H1 (cell line): ENCODE measurements around the gene SMARCE1. TPM values are rescaled to one million over a fixed set of nuclear protein-coding genes. Genes with fewer than 3 reads are reported as not detected.
A peak's percentile ranks its signal among the peaks of the same experiment; 100 is the strongest.

Experiments used
- CTCF ChIA-PET: fragments of 300-600 bp; sonication (Branson Sonifier 250); formaldehyde crosslinking; loops from one replicate; lab custom pipeline; 2021; ENCODE audit not compliant: partially characterized antibody; lab: Charles Lee
- POLR2A ChIA-PET: fragments of 300-600 bp; sonication (Branson Sonifier 250); formaldehyde crosslinking; loops from one replicate; lab custom pipeline; 2021; ENCODE audit warnings: inconsistent platforms; ENCODE audit not compliant: partially characterized antibody; lab: Charles Lee
- DNase-seq, 2 experiments: peaks; one replicate each; pipeline versions ENCODE4 v3.0.0 to v3.0.0-alpha.2; 2010 to 2022; ENCODE audit warnings: low spot score in 2 of 2, low read depth in 1 of 2, mixed read lengths in 1 of 2
- FAIRE-seq: peaks from 2 replicates; lab custom pipeline; 2011; peaks lifted over from hg19 to GRCh38; lab: Jason Lieb, UNC
- H2AFZ ChIP-seq: 2 replicates; pipeline ENCODE4 v1.8.1; 2012; ENCODE audit warnings: low read length, inconsistent platforms
- H2AK5ac ChIP-seq: 2 replicates; pipeline ENCODE4 v1.6.1; 2013; ENCODE audit warnings: low read depth, low read length
- H2BK120ac ChIP-seq: replicated peaks from 2 replicates; pipeline ENCODE3; 2013; ENCODE audit warnings: low read depth, low read length, inconsistent platforms
- H2BK12ac ChIP-seq: 2 replicates; pipeline ENCODE4 v1.6.1; 2013; ENCODE audit warnings: low read depth, low read length
- H2BK15ac ChIP-seq: 2 replicates; pipeline ENCODE4 v1.6.1; 2013; ENCODE audit warnings: low read length
- H2BK20ac ChIP-seq: 2 replicates; pipeline ENCODE4 v1.6.1; 2013; ENCODE audit warnings: low read length
- H2BK5ac ChIP-seq: 2 replicates; pipeline ENCODE4 v1.6.1; 2013; ENCODE audit warnings: low read depth, low read length
- H3K14ac ChIP-seq: 2 replicates; pipeline ENCODE4 v1.6.1; 2013; ENCODE audit warnings: inconsistent platforms; ENCODE audit not compliant: insufficient read length
- H3K18ac ChIP-seq: 2 replicates; pipeline ENCODE4 v1.6.1; 2013; ENCODE audit warnings: low read length; ENCODE audit errors: extremely low read depth
- H3K23ac ChIP-seq: 2 replicates; pipeline ENCODE4 v1.6.1; 2013; ENCODE audit warnings: inconsistent platforms; ENCODE audit not compliant: insufficient read length
- H3K23me2 ChIP-seq: 2 replicates; pipeline ENCODE4 v1.6.1; 2013; ENCODE audit warnings: low read depth, low read length
- H3K27ac ChIP-seq: 2 replicates; pipeline ENCODE4 v1.6.1; 2011; ENCODE audit warnings: low read depth, low read length, inconsistent platforms
- H3K27me3 ChIP-seq, 4 experiments: replicated peaks in 1 of 4; 1 replicate in 1 of 4; 2 replicates in 3 of 4; pipeline versions ENCODE4 v1.6.1 to v1.8.1; 2011 to 2013; ENCODE audit warnings: low read length in 3 of 4, mild to moderate bottlenecking in 3 of 4, inconsistent platforms in 2 of 4, mixed read lengths in 2 of 4, moderate library complexity in 1 of 4; ENCODE audit not compliant: control insufficient read depth in 3 of 4, insufficient read depth in 3 of 4; ENCODE audit errors: extremely low read depth in 1 of 4
- H3K36me3 ChIP-seq, 4 experiments: 2 replicates each; pipeline versions ENCODE4 v1.6.1 to v1.8.1; 2011 to 2013; ENCODE audit warnings: mild to moderate bottlenecking in 4 of 4, low read length in 3 of 4, moderate library complexity in 2 of 4, control low read depth in 1 of 4, inconsistent platforms in 1 of 4; ENCODE audit not compliant: insufficient read depth in 4 of 4, control insufficient read depth in 2 of 4
- H3K4ac ChIP-seq: replicated peaks from 2 replicates; pipeline ENCODE3; 2013; ENCODE audit warnings: low read length, low read depth, mixed read lengths, inconsistent platforms; ENCODE audit not compliant: insufficient read length
- H3K4me1 ChIP-seq, 4 experiments: replicated peaks in 1 of 4; 1 replicate in 1 of 4; 2 replicates in 3 of 4; pipeline versions ENCODE4 v1.6.1 to v1.8.1; 2011 to 2013; ENCODE audit warnings: low read length in 3 of 4, inconsistent platforms in 2 of 4, mixed read lengths in 1 of 4; ENCODE audit not compliant: insufficient read depth in 4 of 4, control insufficient read depth in 3 of 4
- H3K4me2 ChIP-seq, 2 experiments: 2 replicates each; pipeline versions ENCODE4 v1.6.1 to v1.8.1; 2011 to 2013; ENCODE audit warnings: low read depth in 2 of 2, low read length in 2 of 2, control low read depth in 1 of 2, inconsistent platforms in 1 of 2, mild to moderate bottlenecking in 1 of 2; ENCODE audit not compliant: insufficient read depth in 1 of 2
- H3K4me3 ChIP-seq, 4 experiments: fragments of 200-600, 300-600 bp in 1 of 4; sonication (generic), shearing (Covaris generic), sonication (Bioruptor Twin) in 1 of 4; 2 replicates each; pipeline versions ENCODE4 v1.5.1 to v1.8.1; 2011 to 2016; ENCODE audit warnings: low read length in 4 of 4, low read depth in 3 of 4, control low read depth in 2 of 4, inconsistent platforms in 2 of 4, mild to moderate bottlenecking in 2 of 4, mixed read lengths in 1 of 4, moderate library complexity in 1 of 4; ENCODE audit not compliant: insufficient read depth in 2 of 4; ENCODE audit errors: extremely low read depth in 1 of 4
- H3K56ac ChIP-seq: replicated peaks from 2 replicates; pipeline ENCODE3; 2013; ENCODE audit warnings: low read depth, mild to moderate bottlenecking, mixed read lengths, low read length, inconsistent platforms; ENCODE audit not compliant: insufficient read length
- H3K79me1 ChIP-seq: 2 replicates; pipeline ENCODE4 v1.6.1; 2013; ENCODE audit warnings: low read depth, low read length, control low read depth
- H3K79me2 ChIP-seq, 2 experiments: 2 replicates each; pipeline versions ENCODE4 v1.6.1 to v1.8.1; 2012 to 2013; ENCODE audit warnings: low read length in 2 of 2, mild to moderate bottlenecking in 2 of 2, inconsistent platforms in 1 of 2; ENCODE audit not compliant: insufficient read depth in 2 of 2, control insufficient read depth in 1 of 2
- H3K9ac ChIP-seq, 4 experiments: replicated peaks in 1 of 4; 1 replicate in 1 of 4; 2 replicates in 3 of 4; pipeline versions ENCODE4 v1.6.1 to v1.8.1; 2011 to 2013; ENCODE audit warnings: low read depth in 3 of 4, low read length in 3 of 4, control low read depth in 2 of 4, mild to moderate bottlenecking in 2 of 4, moderate library complexity in 2 of 4, inconsistent platforms in 1 of 4; ENCODE audit errors: extremely low read depth in 1 of 4
- H3K9me3 ChIP-seq, 2 experiments: 2 replicates each; pipeline versions ENCODE4 v1.6.1 to v1.8.1; 2012 to 2013; ENCODE audit warnings: mild to moderate bottlenecking in 2 of 2, moderate library complexity in 2 of 2, control low read depth in 1 of 2, inconsistent platforms in 1 of 2, low read depth in 1 of 2, low read length in 1 of 2, mixed read lengths in 1 of 2; ENCODE audit not compliant: insufficient read depth in 2 of 2
- H4K20me1 ChIP-seq, 2 experiments: replicated peaks in 1 of 2; 2 replicates each; pipeline versions ENCODE3 to v1.8.1; 2011 to 2013; ENCODE audit warnings: inconsistent platforms in 2 of 2, low read length in 2 of 2, mild to moderate bottlenecking in 1 of 2; ENCODE audit not compliant: insufficient read depth in 2 of 2, control insufficient read depth in 1 of 2
- H4K5ac ChIP-seq: 2 replicates; pipeline ENCODE4 v1.6.1; 2013; ENCODE audit warnings: low read length, low read depth, mixed read lengths, inconsistent platforms; ENCODE audit not compliant: insufficient read length
- H4K8ac ChIP-seq: 2 replicates; pipeline ENCODE4 v1.8.0; 2013; ENCODE audit warnings: mild to moderate bottlenecking, moderate library complexity, low read length, inconsistent platforms; ENCODE audit not compliant: insufficient read depth; ENCODE audit errors: extremely low read depth
- H4K91ac ChIP-seq: replicated peaks from 2 replicates; pipeline ENCODE3; 2013; ENCODE audit warnings: low read length, mixed read lengths, inconsistent platforms; ENCODE audit not compliant: insufficient read length
- WGBS, 2 experiments: shearing (Covaris generic) in 1 of 2; methylation state at CpG; one replicate each; pipeline versions ENCODE4 v1.1.6 to v1.1.7; 2013 to 2015; ENCODE audit warnings: low lambda C conversion rate in 2 of 2, mixed read lengths in 2 of 2, inconsistent platforms in 1 of 2, low coverage in 1 of 2, missing lambda C conversion rate in 1 of 2; ENCODE audit not compliant: insufficient replicate concordance in 2 of 2, insufficient coverage in 1 of 2, insufficient read length in 1 of 2; ENCODE audit errors: extremely low coverage in 1 of 2, missing lambda C conversion rate in 1 of 2; 5-methylcytosine and 5-hydroxymethylcytosine counted together
- polyA plus RNA-seq, 7 experiments: library from polyadenylated mRNA; depleted of rRNA in 3 of 7; stranded (reverse) in 5 of 7; unstranded in 2 of 7; fragments of >200 nt in 5 of 7; fragments of 200-250 nt in 2 of 7; gene quantifications; 1 replicate in 5 of 7; 2 replicates in 1 of 7; 4 replicates in 1 of 7; pipeline versions ENCODE4 v1.2.1 to v1.2.3, GENCODE V29; 2011 to 2013; ENCODE audit warnings: missing spikeins in 2 of 7, mixed read lengths in 2 of 7
- total RNA-seq: library from RNA; stranded (reverse); fragmentation: NEBNext Ultra II Directional; extraction: Animal tissue kit (Norgen Biotek cat#: 25700); gene quantifications from 2 replicates; pipeline ENCODE4 v1.2.1, GENCODE V29; 2021

The SMARCE1 gene
- total and polyA plus RNA-seq, 2 of the 8 experiments (the other 6 are each of a cell fraction or from before 2014, with no cell fraction given): 30.7 to 131 TPM

DNA sequence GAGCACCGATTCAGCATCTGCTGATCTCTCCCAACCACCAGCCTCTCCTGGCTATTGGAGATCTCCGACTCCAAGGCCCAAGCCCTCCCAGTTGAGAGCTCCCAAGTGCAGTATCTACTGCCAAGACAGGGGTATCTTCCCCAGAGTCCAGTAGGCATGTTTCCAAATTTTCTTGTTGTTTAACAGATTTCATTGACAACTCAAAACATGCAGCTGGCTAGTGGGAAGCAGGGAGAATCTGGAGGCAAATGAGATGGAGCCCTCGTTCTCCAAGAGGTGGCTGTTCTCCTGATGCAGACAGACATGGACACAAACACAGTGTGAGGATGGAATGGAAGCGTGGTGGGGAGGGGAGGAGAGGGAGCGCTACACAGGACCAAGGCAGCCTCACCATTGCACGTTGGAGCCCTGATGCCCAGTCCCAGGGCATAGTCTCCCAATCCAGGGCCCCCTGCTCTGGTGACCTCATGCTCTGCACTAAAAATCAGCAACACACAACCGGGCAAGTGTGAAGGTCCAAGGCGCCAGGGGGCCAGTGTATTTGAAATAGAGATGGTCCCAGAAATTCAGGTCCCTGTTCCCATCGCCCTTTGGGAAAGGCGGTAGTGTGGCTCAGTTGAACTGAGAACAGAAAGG, 31.7 kb downstream of the SMARCE1 start:
- no peak overlapping the region for H2BK5ac ChIP-seq
- no peak overlapping the region for H2BK15ac ChIP-seq
- no peak overlapping the region for H3K18ac ChIP-seq
- no peak overlapping the region for H3K9ac ChIP-seq
- no peak overlapping the region for H3K23ac ChIP-seq
- H2BK20ac ChIP-seq: no peak overlapping the region
- DNase-seq (no peak), FAIRE-seq (no peak)
- H3K4me2 ChIP-seq: no peak overlapping the region
- no peaks in the 10 kb centered on the region for H3K79me2 ChIP-seq
- no peaks in the 10 kb centered on the region for H3K36me3 ChIP-seq
- H3K27me3 ChIP-seq: no peaks in the 10 kb centered on the region
- H4K8ac ChIP-seq: no peak overlapping the region; the same call in 1 of the 2 replicates
- H3K14ac ChIP-seq: no peak overlapping the region
- 82% methylated on average over 9 of the region's 10 CpGs; no CpG with 5 or more reads in 1 of the 2 experiments for WGBS, 2 experiments
- no peak overlapping the region for H2BK12ac ChIP-seq
- no peak overlapping the region for H4K5ac ChIP-seq
- no peak overlapping the region for H3K27ac ChIP-seq
- no peaks in the 10 kb centered on the region; the same call in 1 of the 2 replicates for H3K23me2 ChIP-seq
- no peak overlapping the region for H2AK5ac ChIP-seq
- H3K79me1 ChIP-seq: no peaks in the 10 kb centered on the region
- POLR2A ChIA-PET: interaction anchor here (0.6 to 1.5 kb wide), 4 partner anchors 9 to 1073 kb away, joined by 3 to 4 read pairs (median 3); partner anchors contain the start of gene SMARCE1
- H3K9me3 ChIP-seq: no peaks in the 10 kb centered on the region
- H3K4ac ChIP-seq: no peak overlapping the region
- H3K4me1 ChIP-seq: no peaks in the 10 kb centered on the region
- no peak overlapping the region for H3K4me3 ChIP-seq
- H2BK120ac ChIP-seq: no peak overlapping the region
- CTCF ChIA-PET: interaction anchor here (0.7 to 4.4 kb wide), 27 partner anchors 11 to 1038 kb away, joined by 3 to 43 read pairs (median 4); partner anchors contain the start of gene KRT222
- H4K20me1 ChIP-seq: no peaks in the 10 kb centered on the region
- no peak overlapping the region for H4K91ac ChIP-seq
- peak overlapping the region; percentile 81 for H2AFZ ChIP-seq
- no peak overlapping the region for H3K56ac ChIP-seq
